ENCODE measurements around the gene ARHGAP30. TPM values are rescaled to one million over a fixed set of nuclear protein-coding genes. Genes with fewer than 3 reads are reported as not detected.

Gene ARHGAP30
- total RNA-seq, 1 experiment from 2014 or later, result 0.55 TPM

DNA sequence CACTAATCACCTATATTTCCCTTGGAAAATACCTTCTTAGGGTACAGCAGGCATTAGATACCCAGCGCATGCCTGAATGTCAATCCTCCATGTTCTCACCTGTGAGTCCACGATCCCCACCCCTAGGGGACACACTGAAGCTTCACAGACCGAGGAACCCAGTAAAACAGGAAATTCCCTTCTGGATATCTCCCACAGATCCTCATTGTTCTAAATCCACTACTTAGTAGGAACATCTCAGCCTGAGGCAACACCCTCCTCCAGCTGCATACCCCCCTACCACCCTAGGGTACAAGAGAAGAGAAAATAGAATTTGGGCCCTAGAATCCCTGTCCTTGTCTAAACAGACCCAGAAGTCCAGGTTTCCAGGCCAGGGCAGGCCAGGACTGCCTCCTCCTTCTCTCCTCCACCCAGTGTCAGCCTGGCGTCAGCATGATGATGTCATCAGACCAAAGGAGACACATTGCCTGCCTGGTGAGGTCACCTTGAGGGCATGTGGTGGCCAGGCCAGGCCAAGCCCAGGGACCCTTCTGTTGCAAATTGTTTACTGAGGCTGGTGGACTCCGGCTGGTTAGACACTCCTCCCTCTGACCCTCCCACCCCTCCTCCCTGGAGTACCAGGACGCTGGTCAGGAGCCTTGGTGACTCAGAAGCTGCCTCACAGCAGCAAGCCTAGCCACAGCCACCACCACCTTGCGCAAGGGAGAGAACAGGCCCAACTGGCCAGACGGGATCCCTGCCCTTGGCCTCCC is 13.5 kb upstream of the ARHGAP30 start:
- ChIA-PET POLR2A (ENCODE audit: unreplicated experiment) (interaction anchor here (0.6 kb wide), 1 partner anchor 83 kb away, joined by 4 read pairs; the partner anchor contains the start of gene PPOX), CTCF (interaction anchor here (0.6 kb wide), 1 partner anchor 299 kb away, joined by 5 read pairs; no protein-coding TSS in a partner anchor)
- Histone ChIP-seq H3K9me2 (replicated peaks; ENCODE audit: low read length) (no peaks in the 10 kb centered on the region), H3K4me1 (ENCODE audit: insufficient read depth, low read length) (peaks cover 68% of the 10 kb centered on the region), H2AFZ (ENCODE audit: low read length) (peak overlapping the region; percentile 14; the same call in 1 of the 2 replicates), H3K36me3 (ENCODE audit: low read depth, low read length) (no peaks in the 10 kb centered on the region), H3K9me3 (ENCODE audit: low read length) (no peaks in the 10 kb centered on the region), H3K27ac (ENCODE audit: low read length) (peak overlapping the region; percentile 77), H3K79me2 (ENCODE audit: low read length) (peaks cover 17% of the 10 kb centered on the region), H3K9ac (ENCODE audit: low read length) (peak overlapping the region; percentile 34), H3K27me3 (ENCODE audit: low read length) (no peaks in the 10 kb centered on the region), H3K4me3 (ENCODE audit: low read length) (peak overlapping the region; percentile 29; the same call in 1 of the 2 replicates), H4K20me1 (ENCODE audit: low read length) (no peaks in the 10 kb centered on the region), H3F3A (ENCODE audit: low read length, unreplicated experiment) (no peaks in the 10 kb centered on the region), H3K4me2 (ENCODE audit: low read length) (peak overlapping the region; percentile 74)
- DNase-seq, result peak; percentile 99
- TF ChIP-seq EZH2 (IDR thresholded peaks at IDR 0.05; ENCODE audit: low read length, unreplicated experiment) (no peak), CTCF (conservative IDR thresholded peaks at IDR 0.05; ENCODE audit: low read depth, low read length) (no peak), EZH2phosphoT487 (IDR thresholded peaks at IDR 0.05; ENCODE audit: borderline replicate concordance, low read length) (no peak)
- BruUV-seq (replicated peaks), result no TSS peak
- intact Hi-C loops (cut with micrococcal nuclease), result no loop called here
- ATAC-seq, result peak; percentile 91

GRCh38 chr1:161082483-161082882 is 12.8 kb upstream of the ARHGAP30 start:
- BruUV-seq (replicated peaks), result no TSS peak
- Histone ChIP-seq H3K36me3 (ENCODE audit: low read depth, low read length) (no peaks in the 10 kb centered on the region), H3K4me1 (ENCODE audit: insufficient read depth, low read length) (peaks cover 61% of the 10 kb centered on the region), H3K9me2 (replicated peaks; ENCODE audit: low read length) (no peaks in the 10 kb centered on the region), H3K27ac (ENCODE audit: low read length) (peak overlapping the region; percentile 77), H3K9ac (ENCODE audit: low read length) (peak overlapping the region; percentile 34; the same call in 1 of the 2 replicates), H3F3A (ENCODE audit: low read length, unreplicated experiment) (no peaks in the 10 kb centered on the region), H3K79me2 (ENCODE audit: low read length) (0 out of 2 replicates have a peak, but pooled peaks cover 10% of the 10 kb centered on the region), H3K4me2 (ENCODE audit: low read length) (peak overlapping the region; percentile 74), H3K4me3 (ENCODE audit: low read length) (no peak overlapping the region; the same call in 1 of the 2 replicates), H2AFZ (ENCODE audit: low read length) (no peak overlapping the region), H3K27me3 (ENCODE audit: low read length) (no peaks in the 10 kb centered on the region), H3K9me3 (ENCODE audit: low read length) (no peaks in the 10 kb centered on the region), H4K20me1 (ENCODE audit: low read length) (no peaks in the 10 kb centered on the region)
- TF ChIP-seq EZH2 (IDR thresholded peaks at IDR 0.05; ENCODE audit: low read length, unreplicated experiment), result no peak
- TF ChIP-seq CTCF (conservative IDR thresholded peaks at IDR 0.05; ENCODE audit: low read depth, low read length), result no peak
- TF ChIP-seq EZH2phosphoT487 (IDR thresholded peaks at IDR 0.05; ENCODE audit: borderline replicate concordance, low read length), result no peak
- ChIA-PET CTCF (no interaction called here), POLR2A (ENCODE audit: unreplicated experiment) (no interaction called here)
- ATAC-seq, result no peak
- DNase-seq, result peak; percentile 44
- intact Hi-C loops (cut with micrococcal nuclease), result no loop called here

DNA sequence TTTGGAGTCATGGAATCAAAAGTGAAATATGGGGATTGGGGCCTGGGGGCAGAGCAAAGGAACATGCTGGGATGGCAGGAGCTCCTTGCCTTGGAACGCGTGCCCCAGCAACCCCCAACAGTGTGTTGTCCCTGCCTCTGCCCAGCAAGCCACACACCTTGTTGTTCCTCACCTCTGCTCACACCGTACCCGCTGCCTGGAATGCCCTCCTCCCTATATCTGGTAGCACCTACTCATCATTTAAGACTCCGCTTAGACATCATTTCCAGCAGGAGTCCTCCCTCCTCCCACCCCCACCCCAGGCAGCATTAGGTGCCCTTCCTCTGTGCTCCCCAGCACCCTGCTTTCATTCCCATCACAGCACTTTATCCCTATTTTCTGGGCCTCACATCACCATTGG is 11.8 kb upstream of the ARHGAP30 start:
- POLR2A ChIA-PET (ENCODE audit: unreplicated experiment), result interaction anchor here (0.6 kb wide), 1 partner anchor 60 kb away, joined by 3 read pairs; no protein-coding TSS in a partner anchor
- CTCF ChIA-PET, result no interaction called here
- Histone ChIP-seq H3K9ac (ENCODE audit: low read length) (no peak overlapping the region), H3K4me1 (ENCODE audit: insufficient read depth, low read length) (peaks cover 57% of the 10 kb centered on the region), H3K9me3 (ENCODE audit: low read length) (no peaks in the 10 kb centered on the region), H3K9me2 (replicated peaks; ENCODE audit: low read length) (no peaks in the 10 kb centered on the region), H3K27me3 (ENCODE audit: low read length) (no peaks in the 10 kb centered on the region), H3K4me2 (ENCODE audit: low read length) (no peak overlapping the region), H4K20me1 (ENCODE audit: low read length) (no peaks in the 10 kb centered on the region), H3K4me3 (ENCODE audit: low read length) (no peak overlapping the region), H3K27ac (ENCODE audit: low read length) (no peak overlapping the region), H3K36me3 (ENCODE audit: low read depth, low read length) (no peaks in the 10 kb centered on the region), H3K79me2 (ENCODE audit: low read length) (0 out of 2 replicates have a peak, but pooled peaks cover 6% of the 10 kb centered on the region), H3F3A (ENCODE audit: low read length, unreplicated experiment) (no peaks in the 10 kb centered on the region), H2AFZ (ENCODE audit: low read length) (no peak overlapping the region)
- DNase-seq, result no peak
- intact Hi-C loops (cut with micrococcal nuclease), result no loop called here
- ATAC-seq, result no peak
- TF ChIP-seq EZH2 (IDR thresholded peaks at IDR 0.05; ENCODE audit: low read length, unreplicated experiment) (no peak), CTCF (conservative IDR thresholded peaks at IDR 0.05; ENCODE audit: low read depth, low read length) (no peak), EZH2phosphoT487 (IDR thresholded peaks at IDR 0.05; ENCODE audit: borderline replicate concordance, low read length) (no peak)
- BruUV-seq (replicated peaks), result no TSS peak

Measured in PC-3 (cell line).